Forelimb muscle (tissue), 1 donor: ENCODE data around the gene GIPR. TPM values are rescaled to one million over a fixed set of nuclear protein-coding genes. Genes with fewer than 3 reads are reported as not detected.

Source experiments
- DNase-seq: peaks from one replicate; pipeline ENCODE4 v3.0.0-alpha.2; 2013; ENCODE audit warnings: low read depth
- polyA plus RNA-seq: library from polyadenylated mRNA; unstranded; fragments of 120-200 nt; gene quantifications from one replicate; pipeline ENCODE4 v1.2.1, GENCODE V29; 2013; ENCODE audit not compliant: insufficient read length

The GIPR gene
- polyA plus RNA-seq, 1 donor, result 0.15 TPM

- peak; percentile 88 for DNase-seq
Measured at GRCh38 chr19:45730368-45731288, 62.6 kb downstream of the GIPR start, which contains the start of gene FBXO46. FBXO46 (minus strand) TSS chr19:45730896; CDS start chr19:45713495, 17,401 bp downstream.

Other genes starting within 250 kb of the GIPR start
- 94.2 TPM for gene ERCC1, start 244.3 kb upstream of the GIPR start, polyA plus RNA-seq
- 41.0 TPM for gene FOSB, start 200.2 kb upstream of the GIPR start, polyA plus RNA-seq
- 165 TPM for gene RTN2, start 171.2 kb upstream of the GIPR start, polyA plus RNA-seq
- gene PPM1N, start 169.8 kb upstream of the GIPR start, polyA plus RNA-seq, result 1.0 TPM
- gene VASP, start 160.7 kb upstream of the GIPR start, polyA plus RNA-seq, result 50.8 TPM
- 7.2 TPM for gene OPA3, start 83.4 kb upstream of the GIPR start, polyA plus RNA-seq
- gene GPR4, start 66.0 kb upstream of the GIPR start, polyA plus RNA-seq, result 1.5 TPM
- gene EML2, start 28.8 kb upstream of the GIPR start, polyA plus RNA-seq, result 8.9 TPM
- gene SNRPD2, start 23.7 kb downstream of the GIPR start, polyA plus RNA-seq, result 268 TPM
- gene QPCTL, start 24.4 kb downstream of the GIPR start, polyA plus RNA-seq, result 4.4 TPM
- 13.5 TPM for gene FBXO46, start 62.7 kb downstream of the GIPR start, polyA plus RNA-seq
- not detected for gene MEIOSIN, start 65.2 kb downstream of the GIPR start, polyA plus RNA-seq
- 19.0 TPM for gene SIX5, start 101.0 kb downstream of the GIPR start, polyA plus RNA-seq
- gene DMPK, start 114.3 kb downstream of the GIPR start, polyA plus RNA-seq, result 382 TPM
- gene DMWD, start 124.6 kb downstream of the GIPR start, polyA plus RNA-seq, result 46.3 TPM
- gene RSPH6A, start 147.1 kb downstream of the GIPR start, polyA plus RNA-seq, result not detected
- gene SYMPK, start 194.9 kb downstream of the GIPR start, polyA plus RNA-seq, result 34.5 TPM
- not detected for gene FOXA3, start 196.1 kb downstream of the GIPR start, polyA plus RNA-seq
- gene IRF2BP1, start 217.9 kb downstream of the GIPR start, polyA plus RNA-seq, result 17.3 TPM
- 4.9 TPM for gene MYPOP, start 234.4 kb downstream of the GIPR start, polyA plus RNA-seq
- gene NANOS2, start 246.6 kb downstream of the GIPR start, polyA plus RNA-seq, result not detected